ENCODE measurements around the gene HUS1B. TPM values are rescaled to one million over a fixed set of nuclear protein-coding genes. Genes with fewer than 3 reads are reported as not detected.

The HUS1B gene
- total and polyA plus RNA-seq, 2 of the 8 experiments (the other 6 are each of a cell fraction or from before 2014, with no cell fraction given) = 0.48 to 1.1 TPM

DNA sequence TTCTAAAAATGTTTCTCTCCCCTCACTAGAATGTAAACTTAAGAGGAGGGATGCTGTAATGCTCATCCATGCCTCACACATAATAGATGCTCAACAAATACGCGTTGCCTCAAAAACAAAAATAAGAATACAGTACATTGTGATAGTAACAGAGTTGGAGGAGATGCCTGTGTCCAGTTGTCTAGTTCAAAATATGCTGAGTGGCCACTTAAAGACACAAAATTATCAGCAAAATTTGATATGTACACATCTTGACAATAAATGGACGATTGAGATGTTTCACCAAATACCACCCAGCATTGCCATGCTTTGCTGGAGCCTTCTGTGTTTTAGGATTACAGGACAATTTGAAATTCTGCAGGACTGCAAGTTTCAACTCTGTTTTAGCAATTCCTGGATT lies 43.6 kb upstream of the HUS1B start (continued):
- no peak for TF ChIP-seq SUZ12 (IDR thresholded peaks at IDR 0.05; ENCODE audit: low read length)
